Uterus (tissue), 2 donors: ENCODE data around the gene LYST.

Experiments used
- CTCF ChIP-seq, 4 experiments: fragments of 200-600 bp in 2 of 4; fragments of 450-650 bp in 2 of 4; sonication (generic) in 2 of 4; IDR thresholded peaks; one replicate each; pipeline ENCODE4 v1.5.1; 2016 to 2019; ENCODE audit warnings: antibody characterized with exemption in 4 of 4, mild to moderate bottlenecking in 2 of 4, moderate library complexity in 1 of 4
- POLR2A ChIP-seq, 2 donors: fragments of 450-650 bp; IDR thresholded peaks; one replicate each; pipeline ENCODE4 v1.6.1; 2016; ENCODE audit warnings: antibody characterized with exemption in 2 of 2, mild to moderate bottlenecking in 1 of 2, moderate library complexity in 1 of 2

GRCh38 chr1:235742914-235743599 lies 123.6 kb downstream of the LYST start:
- no peak for TF ChIP-seq POLR2A (IDR thresholded peaks at IDR 0.05)
- no peak for TF ChIP-seq CTCF (IDR thresholded peaks at IDR 0.05)
